Gastroesophageal sphincter (tissue), 4 donors: ENCODE data around the gene PYDC1. TPM values are rescaled to one million over a fixed set of nuclear protein-coding genes. Genes with fewer than 3 reads are reported as not detected.

Source experiments
- ATAC-seq: fragments of 150-250 bp; one replicate; pipeline ENCODE4 v1.9.1; 2016; ENCODE audit warnings: mild to moderate bottlenecking, moderate library complexity
- H3K27ac ChIP-seq, 4 donors: fragments of 200-600 bp; sonication (generic) in 3 of 4; 1 replicate in 3 of 4; 2 replicates in 1 of 4; pipeline ENCODE4 v1.5.1; 2016 to 2019
- H3K27me3 ChIP-seq: fragments of 200-600 bp; sonication (generic); one replicate; pipeline ENCODE4 v1.5.1; 2019
- H3K36me3 ChIP-seq, 2 donors: fragments of 200-600 bp; sonication (generic); one replicate each; pipeline ENCODE4 v1.5.1; 2019; ENCODE audit warnings: control low read depth in 1 of 2
- H3K4me1 ChIP-seq, 3 donors: fragments of 200-600 bp; sonication (generic); 1 replicate in 2 of 3; 2 replicates in 1 of 3; pipeline ENCODE4 v1.5.1; 2016 to 2019; ENCODE audit warnings: control low read depth in 2 of 3
- H3K4me3 ChIP-seq, 2 donors: fragments of 200-600 bp; sonication (generic); one replicate each; pipeline ENCODE4 v1.5.1; 2019; ENCODE audit warnings: mild to moderate bottlenecking in 1 of 2, moderate library complexity in 1 of 2
- H3K9me3 ChIP-seq, 3 donors: fragments of 200-600 bp; sonication (generic); one replicate each; pipeline ENCODE4 v1.5.1; 2017 to 2019; ENCODE audit warnings: control low read depth in 2 of 3
- CTCF ChIP-seq, 4 experiments: fragments of 200-600 bp in 2 of 4; fragments of 450-650 bp in 2 of 4; sonication (generic) in 1 of 4; IDR thresholded peaks; one replicate each; pipeline ENCODE4 v1.5.1; 2017 to 2019; ENCODE audit warnings: antibody characterized with exemption in 4 of 4, mild to moderate bottlenecking in 2 of 4, moderate library complexity in 2 of 4
- EP300 ChIP-seq: sonication (generic); formaldehyde crosslinking; IDR thresholded peaks from one replicate; pipeline ENCODE4 v1.6.1; 2017; ENCODE audit warnings: antibody characterized with exemption, mild to moderate bottlenecking
- POLR2A ChIP-seq, 2 donors: fragments of 450-650 bp; IDR thresholded peaks; one replicate each; pipeline ENCODE4 v1.6.1; 2017; ENCODE audit warnings: antibody characterized with exemption in 2 of 2, mild to moderate bottlenecking in 2 of 2, moderate library complexity in 1 of 2
- POLR2AphosphoS5 ChIP-seq: sonication (generic); formaldehyde crosslinking; IDR thresholded peaks from one replicate; pipeline ENCODE4 v1.6.1; 2017; ENCODE audit warnings: antibody characterized with exemption
- WGBS, 2 donors: methylation state at CpG; one replicate each; pipeline ENCODE4 v1.1.5; 2018; ENCODE audit warnings: low coverage in 1 of 2; 5-methylcytosine and 5-hydroxymethylcytosine counted together
- total RNA-seq, 4 donors: library from RNA; depleted of rRNA; stranded (reverse); fragments of >200 nt; gene quantifications; one replicate each; pipeline ENCODE4 v1.1.0, GENCODE V29; 2016

Gene PYDC1
- total RNA-seq, 4 donors from 2014 or later: 0.93 TPM; not detected in 3

GRCh38 chr16:31256466-31256865, 39.5 kb upstream of the PYDC1 start:
- no peak for TF ChIP-seq CTCF (IDR thresholded peaks at IDR 0.05)
- TF ChIP-seq POLR2AphosphoS5: no peak
- no peak for TF ChIP-seq EP300
- no peak for TF ChIP-seq POLR2A (IDR thresholded peaks at IDR 0.05)
- no peak for ATAC-seq
- Histone ChIP-seq H3K27ac (no peak overlapping the region), H3K36me3 (no peaks in the 10 kb centered on the region), H3K4me1 (no peaks in the 10 kb centered on the region), H3K4me3 (no peak overlapping the region), H3K9me3 (no peaks in the 10 kb centered on the region), H3K27me3 (peaks cover 27% of the 10 kb centered on the region)
- WGBS, 2 donors: 69 to 92% methylated on average over 2 to 8 of the region's 8 CpGs

GRCh38 chr16:31253642-31254045, 36.7 kb upstream of the PYDC1 start:
- TF ChIP-seq EP300 (no peak), POLR2A (IDR thresholded peaks at IDR 0.05) (no peak), CTCF (IDR thresholded peaks at IDR 0.05) (no peak), POLR2AphosphoS5 (no peak)
- peaks cover 30% of the 10 kb centered on the region for H3K27me3 ChIP-seq
- H3K4me1 ChIP-seq: no peaks in the 10 kb centered on the region
- no peaks in the 10 kb centered on the region for H3K9me3 ChIP-seq
- ATAC-seq: peak; percentile 36
- 30 to 50% methylated on average over 5 of the region's 5 CpGs for WGBS, 2 donors
- H3K27ac ChIP-seq: no peak overlapping the region
- no peaks in the 10 kb centered on the region for H3K36me3 ChIP-seq
- no peak overlapping the region for H3K4me3 ChIP-seq

- WGBS, 2 donors: 71 to 98% methylated on average over 2 to 5 of the region's 5 CpGs
- Histone ChIP-seq H3K4me3 (no peak overlapping the region), H3K27ac (no peak overlapping the region), H3K9me3 (no peaks in the 10 kb centered on the region), H3K4me1 (no peaks in the 10 kb centered on the region), H3K27me3 (peaks cover 40% of the 10 kb centered on the region), H3K36me3 (no peaks in the 10 kb centered on the region)
- no peak for ATAC-seq
- TF ChIP-seq POLR2A (IDR thresholded peaks at IDR 0.05) (no peak), EP300 (no peak), POLR2AphosphoS5 (no peak), CTCF (IDR thresholded peaks at IDR 0.05) (no peak)
Observed at GRCh38 chr16:31251435-31251834, 34.5 kb upstream of the PYDC1 start.

- 80 to 88% methylated on average over 2 to 4 of the region's 7 CpGs for WGBS, 2 donors
Observed at GRCh38 chr16:31250782-31251384, 33.9 kb upstream of the PYDC1 start.

More at GRCh38 chr16:31250782-31251384, 33.9 kb upstream of the PYDC1 start:
- peaks cover 42% of the 10 kb centered on the region for H3K27me3 ChIP-seq
- ATAC-seq: no peak
- H3K9me3 ChIP-seq: no peaks in the 10 kb centered on the region
- TF ChIP-seq CTCF (IDR thresholded peaks at IDR 0.05) (no peak), EP300 (no peak), POLR2A (IDR thresholded peaks at IDR 0.05) (no peak), POLR2AphosphoS5 (no peak)
- H3K4me1 ChIP-seq: no peaks in the 10 kb centered on the region
- H3K4me3 ChIP-seq: no peak overlapping the region
- no peak overlapping the region for H3K27ac ChIP-seq
- no peaks in the 10 kb centered on the region for H3K36me3 ChIP-seq
